HG03442 (cell line): ENCODE data around the gene H6PD.

ENCODE experiments used
- ATAC-seq: cut with Tn5 transposase; IDR thresholded peaks from one replicate; pipeline ENCODE4 v1.9.1; 2021; ENCODE audit warnings: mild to moderate bottlenecking, moderate library complexity; ENCODE audit not compliant: unreplicated experiment

H6PD gene

DNA sequence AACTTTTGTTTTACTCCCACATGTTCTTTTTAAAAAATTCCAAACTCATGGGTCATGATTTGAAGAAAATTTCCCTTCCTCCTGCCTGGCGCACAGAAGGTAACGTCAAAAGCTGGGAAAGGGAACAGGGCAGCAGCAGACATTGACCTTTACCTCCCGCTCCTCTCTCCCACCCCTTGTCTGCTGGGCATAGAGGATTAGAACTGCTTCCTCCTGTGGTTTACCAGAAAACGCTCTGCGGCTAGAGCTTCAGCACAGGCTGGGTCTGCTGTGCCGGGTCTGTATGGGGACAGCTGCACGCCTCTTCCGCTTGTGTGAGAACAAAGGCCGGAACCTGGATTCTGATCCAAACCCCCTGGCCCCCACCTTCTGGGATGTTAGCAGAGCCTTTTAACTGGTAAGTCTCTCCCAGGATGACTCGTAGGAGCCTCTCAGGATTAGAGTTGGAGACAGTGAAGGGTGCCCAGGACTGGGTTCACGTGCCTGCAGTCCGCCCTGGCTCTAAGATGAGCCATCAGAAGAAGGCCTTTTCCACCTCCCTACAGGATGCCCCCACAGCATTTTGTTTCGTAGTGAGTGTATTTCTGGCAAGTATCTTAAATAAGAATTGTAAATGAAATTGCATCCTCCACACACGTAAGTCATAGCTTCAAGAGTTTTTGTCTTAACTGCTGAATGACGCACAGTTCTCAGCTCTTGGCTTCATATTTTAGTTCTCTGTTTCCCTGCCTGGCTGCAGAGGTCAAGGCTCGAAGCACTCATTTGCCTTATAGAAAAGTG is 5.2 kb downstream of the H6PD start:
- ATAC-seq = no peak

DNA sequence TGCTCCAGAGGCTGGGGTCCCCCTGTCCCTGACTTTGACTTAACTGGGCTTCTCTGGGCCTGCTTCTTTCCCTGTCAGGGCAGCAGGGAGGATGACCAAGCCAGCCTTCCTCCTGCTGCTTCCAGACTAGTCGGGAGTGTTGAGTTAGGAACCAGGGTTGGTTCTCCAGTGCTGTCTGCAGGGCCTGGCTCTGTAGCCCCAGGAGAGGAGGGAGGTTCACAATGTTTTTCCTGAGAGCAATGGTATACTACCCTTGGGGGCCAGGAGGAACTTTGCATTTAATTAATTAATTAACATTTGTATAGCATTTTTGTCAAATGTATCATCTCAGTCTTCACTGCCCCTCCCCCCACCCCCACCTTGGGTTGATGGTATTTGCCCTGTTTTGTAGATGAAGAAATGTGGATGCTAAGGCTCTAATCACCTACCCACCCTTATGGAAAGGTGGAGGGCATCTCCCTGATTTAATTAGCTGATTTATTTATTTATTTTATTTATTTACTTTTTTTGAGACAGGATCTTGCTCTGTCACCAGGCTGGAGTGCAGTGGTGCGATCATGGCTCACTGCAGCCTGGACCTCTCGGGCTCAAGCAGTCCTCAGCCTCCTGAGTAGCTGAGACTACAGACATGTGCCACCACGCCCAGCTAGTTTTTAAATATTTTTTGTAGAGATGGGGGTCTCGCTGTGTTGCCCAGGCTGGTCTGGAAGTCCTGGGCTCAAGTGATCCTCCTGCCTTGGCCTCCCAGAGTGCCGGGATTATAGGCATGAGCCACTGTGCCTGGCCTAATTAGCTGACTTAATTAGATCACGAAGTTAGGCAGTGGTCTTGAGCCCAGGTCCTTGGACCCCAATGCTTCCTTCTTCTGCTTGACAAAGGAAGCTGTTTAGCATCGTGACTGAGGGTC is 6.6 kb downstream of the H6PD start:
- ATAC-seq = no peak

DNA sequence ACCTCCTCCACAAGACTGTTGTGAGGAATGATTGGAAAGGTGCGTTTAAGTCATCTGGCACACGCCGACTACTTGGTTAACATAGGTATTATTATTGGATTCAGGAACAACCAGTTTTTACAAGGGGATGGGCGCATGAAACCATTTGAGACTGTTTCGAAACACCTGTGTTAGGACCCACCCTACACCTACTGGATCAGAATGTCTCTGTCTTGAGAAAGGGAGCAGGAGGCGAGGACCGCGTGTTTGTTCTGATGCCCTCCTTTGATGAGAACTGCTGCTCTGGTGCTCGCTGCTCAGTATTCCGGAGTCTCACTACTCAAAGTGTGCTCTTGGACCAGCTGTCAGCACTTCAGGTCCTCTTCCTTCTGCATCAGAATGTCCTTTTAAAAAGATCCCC is 7.3 kb downstream of the H6PD start:
- ATAC-seq = no peak

DNA sequence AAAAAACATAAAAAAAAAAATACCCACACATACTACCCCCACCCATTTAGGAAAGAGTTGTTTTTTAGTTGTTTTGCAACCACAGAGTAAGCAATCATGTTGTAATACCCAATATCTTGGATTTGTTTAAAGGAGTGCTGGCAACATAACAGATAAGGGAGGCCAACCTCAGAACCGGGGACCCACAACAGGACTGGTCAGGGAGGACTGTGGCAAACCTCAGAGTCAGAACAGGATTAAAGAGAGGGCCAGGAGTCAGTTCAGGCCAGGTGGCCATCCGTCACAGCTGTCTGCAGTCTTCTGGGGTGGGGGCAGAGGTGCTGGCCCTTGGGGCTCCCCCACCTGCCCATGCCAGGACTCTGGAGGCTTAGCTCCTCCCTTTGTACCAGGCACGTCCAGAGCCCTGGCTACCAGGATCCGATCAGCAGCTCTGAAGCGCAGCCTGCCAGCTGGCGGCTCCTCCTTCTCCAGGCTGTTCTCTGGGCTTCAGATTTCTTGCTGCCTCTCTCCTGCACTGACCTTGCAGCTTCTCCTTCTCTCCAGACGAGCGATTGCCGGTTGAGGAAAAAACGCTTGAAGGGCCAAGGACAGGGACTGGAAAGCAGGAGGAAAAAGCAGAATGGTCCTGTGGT is 7.9 kb downstream of the H6PD start:
- no peak for ATAC-seq

DNA sequence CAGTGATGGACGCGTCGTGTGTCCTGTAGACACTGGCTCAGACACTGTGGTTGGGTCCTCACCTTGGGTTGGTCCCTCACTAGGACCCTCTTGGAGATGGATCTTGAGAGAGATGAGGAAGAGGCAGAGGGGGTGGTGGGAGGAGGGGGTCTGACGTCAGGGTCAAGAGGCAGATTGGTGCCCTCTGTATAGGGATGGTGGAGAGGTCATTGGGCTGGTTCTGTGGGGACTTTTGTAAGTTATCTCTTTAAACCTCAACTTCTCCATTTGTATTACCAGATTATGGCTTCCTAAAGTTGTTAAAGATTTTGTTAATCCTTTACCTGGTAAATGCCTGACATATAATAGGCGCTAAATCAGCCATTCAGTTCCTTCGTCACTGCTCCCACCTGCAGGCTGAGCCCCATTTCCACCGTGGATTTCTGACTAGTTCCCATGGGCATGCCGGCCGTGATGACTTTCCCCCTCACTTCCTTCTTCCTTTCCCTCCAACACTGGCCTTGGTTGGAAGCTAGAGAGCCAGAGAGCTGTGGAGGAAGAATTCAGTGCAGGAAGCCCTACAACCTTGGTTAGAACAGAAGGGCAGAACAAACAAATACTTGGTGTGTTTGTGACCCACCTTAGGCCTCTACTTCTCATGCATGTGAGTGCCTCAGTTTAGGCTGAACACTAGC is 8.6 kb downstream of the H6PD start:
- no peak for ATAC-seq

DNA sequence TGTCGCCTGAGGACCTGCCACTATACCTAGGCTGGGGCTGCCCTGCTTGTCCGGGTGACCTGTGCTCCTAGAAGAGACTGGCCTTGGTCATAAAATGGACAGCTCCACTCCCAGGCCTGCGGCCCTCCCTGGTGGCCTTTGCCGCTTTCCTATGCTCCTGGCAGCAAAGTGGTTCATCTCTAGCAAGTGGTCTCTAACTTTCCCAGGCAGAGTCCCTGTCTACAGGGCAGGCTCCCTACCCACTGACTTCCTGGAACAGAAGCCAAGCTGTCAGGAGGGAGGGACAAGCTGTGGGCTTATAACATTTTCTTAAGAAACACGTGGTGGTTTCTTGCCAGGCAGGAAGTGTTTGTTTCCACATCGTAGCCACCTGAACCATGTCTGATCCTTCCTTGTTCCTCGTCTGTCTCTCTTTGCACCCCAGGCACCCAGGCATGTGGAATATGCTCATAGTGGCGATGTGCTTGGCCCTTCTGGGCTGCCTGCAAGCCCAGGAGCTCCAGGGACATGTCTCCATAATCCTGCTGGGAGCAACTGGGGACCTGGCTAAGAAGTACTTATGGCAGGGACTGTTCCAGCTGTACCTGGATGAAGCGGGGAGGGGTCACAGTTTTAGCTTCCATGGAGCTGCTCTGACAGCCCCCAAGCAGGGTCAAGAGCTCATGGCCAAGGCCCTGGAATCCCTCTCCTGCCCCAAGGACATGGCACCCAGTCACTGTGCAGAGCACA is 10.1 kb downstream of the H6PD start:
- ATAC-seq = no peak

DNA sequence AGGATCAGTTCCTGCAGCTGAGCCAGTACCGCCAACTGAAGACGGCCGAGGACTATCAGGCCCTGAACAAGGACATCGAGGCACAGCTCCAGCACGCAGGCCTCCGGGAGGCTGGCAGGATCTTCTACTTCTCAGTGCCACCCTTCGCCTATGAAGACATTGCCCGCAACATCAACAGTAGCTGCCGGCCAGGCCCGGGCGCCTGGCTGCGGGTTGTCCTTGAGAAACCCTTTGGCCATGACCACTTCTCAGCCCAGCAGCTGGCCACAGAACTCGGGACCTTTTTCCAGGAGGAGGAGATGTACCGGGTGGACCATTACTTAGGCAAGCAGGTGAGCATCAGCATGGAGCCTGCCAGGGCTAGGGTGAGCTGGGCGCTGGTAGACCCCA is 10.7 kb downstream of the H6PD start:
- no peak for ATAC-seq

DNA sequence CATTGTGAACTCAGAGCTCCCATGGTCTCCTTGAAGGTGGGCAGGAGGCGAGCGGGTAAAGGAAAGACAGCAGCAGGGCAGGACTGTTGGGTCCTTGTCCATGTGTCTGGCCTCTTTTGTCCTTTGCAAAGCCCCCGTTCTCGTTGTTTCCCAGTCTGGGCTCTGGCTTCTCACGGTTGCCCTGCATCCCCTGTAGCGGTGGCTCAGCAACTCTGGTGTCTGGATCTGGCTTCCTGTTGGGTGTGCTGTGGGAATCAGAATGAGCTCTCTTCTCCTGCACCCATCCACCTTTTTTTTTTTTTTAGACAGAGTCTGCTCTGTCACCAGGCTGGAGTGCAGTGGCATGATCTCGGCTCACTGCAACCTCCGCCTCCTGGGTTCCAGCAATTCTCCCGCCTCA is 11.1 kb downstream of the H6PD start:
- ATAC-seq = no peak

DNA sequence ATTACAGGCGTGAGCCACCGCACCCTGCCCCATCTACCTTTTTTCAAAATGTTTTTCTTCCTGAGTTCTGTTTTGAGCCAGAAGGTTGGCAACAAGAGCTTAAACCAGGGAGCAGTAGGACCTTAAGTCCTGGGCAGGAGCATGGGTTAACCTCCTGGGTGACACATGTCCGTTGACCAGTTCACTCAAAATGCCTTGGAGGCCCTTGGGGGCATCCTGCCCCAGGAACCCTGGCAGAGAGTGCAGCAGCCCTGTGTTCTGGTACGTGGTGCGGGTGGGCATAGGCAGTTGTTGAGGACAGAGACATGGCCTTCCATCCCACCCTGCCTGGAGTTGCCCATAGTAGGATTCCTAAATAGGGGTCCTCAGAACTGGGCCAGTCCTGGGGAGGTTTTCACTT is 11.6 kb downstream of the H6PD start:
- no peak for ATAC-seq

DNA sequence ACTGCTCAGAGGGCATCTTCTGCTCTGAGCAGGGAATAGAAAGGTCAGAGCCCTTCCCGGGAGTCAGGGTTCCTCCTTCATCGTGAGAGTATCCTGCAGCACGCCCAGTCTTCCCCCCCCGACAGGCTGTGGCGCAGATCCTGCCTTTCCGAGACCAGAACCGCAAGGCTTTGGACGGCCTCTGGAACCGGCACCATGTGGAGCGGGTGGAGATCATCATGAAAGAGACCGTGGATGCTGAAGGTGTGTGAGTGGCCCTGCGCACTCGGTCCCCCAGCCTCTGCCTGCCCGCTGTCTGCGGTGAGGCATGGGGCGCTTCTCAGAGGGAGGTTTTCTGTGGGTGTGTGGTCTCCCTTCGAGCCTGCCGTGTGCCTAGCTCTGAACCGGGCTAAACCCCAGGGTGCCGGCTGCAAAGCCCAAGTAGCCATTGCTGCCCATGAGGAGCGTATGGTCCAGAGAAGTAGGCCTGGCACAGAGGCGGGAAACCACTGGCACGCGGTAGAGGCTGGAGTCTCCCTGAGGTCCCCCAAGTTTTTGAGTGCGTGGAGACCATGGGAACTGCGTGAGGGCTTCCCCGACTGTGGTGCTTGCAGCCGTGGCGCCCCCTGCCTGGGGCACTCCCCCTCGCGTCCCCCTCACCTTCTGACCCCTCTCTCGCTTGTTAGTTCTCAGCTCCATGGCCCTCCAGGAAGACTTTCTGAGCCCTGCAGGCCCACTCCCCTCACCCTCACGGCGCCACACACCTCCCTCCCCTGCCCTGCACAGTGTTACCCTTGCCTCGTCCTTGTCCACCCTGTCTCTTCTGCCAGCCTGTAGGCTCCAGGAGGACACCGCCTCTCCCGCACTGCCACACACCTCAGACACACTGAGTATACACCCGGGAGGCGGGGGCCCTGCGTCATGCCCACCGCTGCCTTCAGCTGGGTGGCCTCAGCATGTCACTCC is 12.5 kb downstream of the H6PD start:
- ATAC-seq = no peak

DNA sequence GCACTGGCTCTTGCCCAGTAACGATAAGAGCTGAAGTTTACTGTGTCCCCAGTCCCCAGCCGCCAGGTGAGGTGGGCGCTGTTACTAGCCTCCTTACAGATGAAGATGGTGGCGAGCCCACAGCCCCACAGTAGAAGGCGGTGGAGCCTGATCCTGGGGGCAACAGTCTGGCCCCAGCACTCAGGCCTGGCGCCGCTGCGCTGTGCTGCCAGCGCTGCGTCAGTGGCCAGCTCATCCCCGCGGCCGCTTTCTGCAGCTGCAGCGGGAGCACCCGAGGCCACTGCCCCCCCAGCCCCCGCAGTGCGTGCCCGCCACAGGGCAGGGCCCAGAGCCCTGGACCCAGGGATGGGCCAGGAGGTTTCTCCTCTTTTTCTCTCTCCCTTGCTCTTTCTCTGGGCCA is 13.3 kb downstream of the H6PD start:
- ATAC-seq = no peak

DNA sequence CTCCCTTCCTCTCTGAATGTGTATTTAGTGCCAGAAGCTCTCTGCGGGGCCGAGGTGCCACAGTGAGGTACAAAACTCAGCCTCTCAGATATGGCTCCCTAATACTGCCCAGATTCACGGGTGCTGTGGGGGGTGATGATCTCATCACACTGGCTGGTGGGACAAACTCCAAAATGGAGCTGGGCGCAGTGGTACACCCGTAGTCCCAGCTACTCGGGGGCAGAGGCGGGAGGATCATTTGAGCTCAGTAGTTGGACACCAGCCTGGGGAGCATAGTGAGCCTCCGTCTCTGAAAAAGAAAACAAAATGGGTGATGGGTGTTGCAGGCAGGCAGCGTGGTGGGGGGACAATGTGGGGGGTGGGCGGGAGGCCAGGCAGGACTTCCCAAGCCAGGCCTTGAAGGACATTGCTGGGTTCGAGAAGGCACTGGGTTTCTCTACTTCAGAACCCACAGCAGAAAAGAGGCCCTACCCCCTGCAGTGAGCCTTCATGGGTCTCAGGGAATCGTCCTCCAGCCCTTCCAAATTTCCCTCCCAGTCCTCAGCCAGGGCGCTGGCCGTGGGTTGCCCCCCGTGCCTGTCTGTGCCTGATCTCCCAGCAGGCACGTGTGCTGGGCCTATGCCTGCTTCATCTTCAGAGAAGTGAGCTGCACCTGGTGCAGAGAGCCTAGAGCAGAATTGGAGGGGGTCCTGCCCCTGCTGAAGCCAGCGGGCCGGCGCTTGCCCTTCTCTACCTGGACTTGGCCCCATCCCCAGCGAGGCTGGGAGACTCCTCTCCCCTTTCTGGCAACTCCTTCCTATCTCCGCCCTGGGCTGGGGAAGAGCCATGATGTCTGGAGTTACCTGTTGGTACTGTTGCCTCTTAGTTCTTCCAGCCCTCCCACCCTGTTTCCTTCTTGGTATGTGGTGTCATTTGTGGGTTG is 14.0 kb downstream of the H6PD start:
- ATAC-seq = no peak

DNA sequence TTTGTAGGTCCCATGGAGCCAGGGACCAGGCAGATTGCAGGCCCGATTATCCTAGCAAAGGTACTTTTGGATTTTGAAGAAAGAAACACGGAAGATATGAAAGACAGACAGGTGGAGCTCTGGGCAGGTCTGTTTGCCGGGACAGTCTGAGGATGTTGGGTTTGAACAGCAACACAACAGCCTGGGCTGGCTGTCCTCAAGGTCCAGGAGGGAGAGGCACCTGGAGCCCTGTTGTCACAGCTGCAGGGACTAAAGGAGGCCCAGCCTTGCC is 14.6 kb downstream of the H6PD start:
- no peak for ATAC-seq

DNA sequence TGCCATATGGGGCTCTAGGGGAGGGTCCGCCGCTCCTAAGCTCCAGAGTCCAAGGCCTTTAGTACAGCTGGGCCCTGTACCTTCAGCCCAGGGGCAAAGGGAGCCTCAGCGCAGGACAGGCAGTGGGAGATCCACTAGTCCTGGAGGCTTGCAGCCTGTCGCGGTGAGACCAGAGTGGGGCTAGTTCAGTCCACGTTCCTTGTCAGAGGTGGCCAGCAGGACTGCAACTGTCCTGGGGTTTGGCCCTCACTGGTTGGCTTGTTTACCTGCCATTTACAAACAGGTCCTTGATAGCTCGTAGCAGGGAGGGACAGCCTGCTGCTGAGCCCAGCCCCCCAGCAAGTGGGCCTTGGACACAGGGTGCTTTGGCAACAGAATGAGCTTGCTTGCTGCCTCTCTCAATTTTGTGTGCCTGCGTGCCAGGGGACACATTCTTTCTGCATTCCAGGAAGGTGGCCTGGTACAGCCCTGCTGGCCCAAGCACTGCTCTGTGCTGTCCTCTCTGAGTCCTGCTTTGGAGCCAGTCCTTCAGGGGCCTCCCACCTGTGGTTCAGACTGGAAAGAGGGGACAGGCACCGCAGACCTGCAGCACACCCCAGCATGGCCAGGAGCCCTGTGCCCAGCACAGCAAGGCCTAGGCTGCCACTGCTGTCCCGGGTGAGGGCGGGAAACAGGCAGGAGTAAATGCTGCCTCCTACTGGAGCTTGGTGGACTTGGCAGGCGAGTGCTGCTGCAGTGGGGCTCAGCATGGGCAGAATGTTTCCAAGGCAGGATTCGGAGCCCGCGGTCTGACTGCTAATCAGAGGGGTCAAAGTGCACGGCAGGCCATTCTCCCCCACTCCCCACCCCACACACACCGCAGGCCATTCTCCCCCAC is 15.2 kb downstream of the H6PD start:
- ATAC-seq = no peak

DNA sequence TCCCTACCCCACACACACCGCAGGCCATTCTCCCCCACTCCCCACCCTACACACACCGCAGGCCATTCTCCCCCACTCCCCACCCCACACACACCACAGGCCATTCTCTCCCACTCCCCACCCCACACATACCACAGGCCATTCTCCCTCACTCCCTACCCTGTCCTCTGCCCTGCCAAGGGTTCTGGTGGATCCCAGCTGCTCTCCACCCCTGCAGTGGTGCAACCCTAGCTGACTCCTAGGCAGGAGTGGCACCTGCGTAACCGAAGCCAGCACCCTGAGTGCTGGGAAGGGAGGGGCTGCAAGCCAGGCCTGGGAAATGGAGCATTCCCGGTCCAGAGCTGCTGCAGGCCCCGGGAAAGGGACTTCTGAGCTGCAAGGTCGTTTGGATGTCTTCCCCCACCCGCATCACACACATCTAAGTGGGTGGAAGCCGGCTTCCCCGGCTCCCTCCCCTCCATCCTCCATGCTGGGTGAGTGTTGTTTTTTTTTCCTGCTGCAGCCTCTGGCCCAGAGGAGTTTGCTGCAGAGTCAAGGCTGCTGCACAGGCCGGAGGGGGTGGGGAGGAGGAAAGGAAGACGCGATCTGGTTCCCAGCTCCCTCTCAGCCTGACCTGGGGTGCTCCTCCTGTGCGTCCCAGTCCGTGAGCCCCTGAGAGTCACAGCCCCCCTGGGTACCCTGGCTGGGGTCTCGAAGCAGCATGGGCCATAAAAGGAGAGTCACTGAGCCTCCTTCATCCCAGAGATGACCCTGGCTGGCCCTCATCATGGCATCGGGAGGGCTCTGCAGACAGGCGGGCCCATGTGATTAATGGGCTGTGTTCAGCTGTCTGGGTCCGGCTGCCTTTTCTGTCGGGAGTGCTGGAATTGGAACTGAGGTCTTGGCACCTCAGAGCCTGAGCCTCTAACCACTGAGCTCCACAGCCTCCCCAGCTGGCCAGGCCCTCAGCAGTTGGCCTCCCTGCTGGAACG is 16.1 kb downstream of the H6PD start:
- ATAC-seq = no peak

DNA sequence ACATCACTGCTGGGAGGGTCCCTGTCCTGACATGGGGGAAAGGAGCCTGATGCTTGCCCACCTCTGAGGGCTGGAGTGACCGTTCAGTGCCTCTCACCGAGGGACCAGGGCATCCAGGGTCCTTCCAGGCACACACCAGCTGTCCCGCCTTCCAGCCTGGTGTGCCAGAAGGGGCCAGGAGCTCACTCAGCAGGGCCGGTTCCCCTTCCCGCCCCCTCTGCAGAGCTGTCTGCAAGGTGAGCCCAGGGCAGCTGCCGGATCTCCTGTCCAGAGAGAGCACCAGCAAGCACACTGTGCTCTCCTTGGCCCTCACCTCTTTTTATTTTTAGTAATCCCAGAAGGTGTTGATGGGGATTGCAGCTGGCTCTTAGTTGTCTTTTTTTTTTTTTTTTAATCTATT is 16.9 kb downstream of the H6PD start:
- ATAC-seq = no peak

DNA sequence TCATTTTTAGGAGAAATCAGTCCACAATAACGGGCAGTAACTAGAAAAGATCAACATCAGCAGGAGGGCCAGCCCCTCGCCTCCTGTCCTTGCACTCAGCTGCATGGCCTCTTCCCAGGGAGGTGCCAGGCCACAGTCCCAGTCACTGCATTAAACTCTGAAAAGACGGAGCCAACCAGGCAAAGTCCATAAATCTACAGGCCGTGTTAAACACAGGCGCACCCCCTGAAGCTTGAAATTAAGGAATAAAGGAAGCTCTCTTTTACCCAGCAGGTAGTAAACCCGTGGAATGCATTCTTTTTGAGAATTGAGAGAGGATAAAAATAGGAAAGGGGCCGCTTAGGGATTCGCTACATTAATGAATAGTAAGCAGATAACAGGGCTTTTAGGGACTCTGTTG is 18.4 kb downstream of the H6PD start:
- no peak for ATAC-seq
